OCI-LY3 (cell line): ENCODE data around the gene MIPOL1.

ENCODE experiments used
- EZH2phosphoT487 ChIP-seq: fragments of 200-600 bp; shearing (Covaris generic); IDR thresholded peaks from 2 replicates; pipeline ENCODE4 v1.6.1; 2018; ENCODE audit warnings: antibody characterized with exemption, mixed run types, low read depth
- TF ChIP-seq, protein P1 (sequence below): fragments of 200-600, 300-600 bp; sonication (generic); IDR thresholded peaks from 2 replicates; pipeline ENCODE4 v1.5.1; 2014; ENCODE audit warnings: antibody characterized with exemption, low read length, low read depth

- TF ChIP-seq, protein P1, sequence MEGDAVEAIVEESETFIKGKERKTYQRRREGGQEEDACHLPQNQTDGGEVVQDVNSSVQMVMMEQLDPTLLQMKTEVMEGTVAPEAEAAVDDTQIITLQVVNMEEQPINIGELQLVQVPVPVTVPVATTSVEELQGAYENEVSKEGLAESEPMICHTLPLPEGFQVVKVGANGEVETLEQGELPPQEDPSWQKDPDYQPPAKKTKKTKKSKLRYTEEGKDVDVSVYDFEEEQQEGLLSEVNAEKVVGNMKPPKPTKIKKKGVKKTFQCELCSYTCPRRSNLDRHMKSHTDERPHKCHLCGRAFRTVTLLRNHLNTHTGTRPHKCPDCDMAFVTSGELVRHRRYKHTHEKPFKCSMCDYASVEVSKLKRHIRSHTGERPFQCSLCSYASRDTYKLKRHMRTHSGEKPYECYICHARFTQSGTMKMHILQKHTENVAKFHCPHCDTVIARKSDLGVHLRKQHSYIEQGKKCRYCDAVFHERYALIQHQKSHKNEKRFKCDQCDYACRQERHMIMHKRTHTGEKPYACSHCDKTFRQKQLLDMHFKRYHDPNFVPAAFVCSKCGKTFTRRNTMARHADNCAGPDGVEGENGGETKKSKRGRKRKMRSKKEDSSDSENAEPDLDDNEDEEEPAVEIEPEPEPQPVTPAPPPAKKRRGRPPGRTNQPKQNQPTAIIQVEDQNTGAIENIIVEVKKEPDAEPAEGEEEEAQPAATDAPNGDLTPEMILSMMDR, result no peak
- no peak for TF ChIP-seq EZH2phosphoT487
Measured at GRCh38 chr14:37194698-37195097, 3.0 kb upstream of the MIPOL1 start.
